Measurements from ENCODE around the gene PPWD1. TPM values are rescaled to one million over a fixed set of nuclear protein-coding genes. Genes with fewer than 3 reads are reported as not detected.

PPWD1 gene
- total and polyA plus RNA-seq, 5 donors = 14.5 to 23.1 (median 19.8) TPM

- Histone ChIP-seq H3K9me3 (ENCODE audit: control insufficient read depth, low read length) (no peaks in the 10 kb centered on the region), H3K4me1 (ENCODE audit: control insufficient read depth, insufficient read depth, low read length) (no peaks in the 10 kb centered on the region), H3K27me3 (ENCODE audit: control insufficient read depth, insufficient read depth) (no peaks in the 10 kb centered on the region), H3K27ac (ENCODE audit: low read length) (peak within 1 kb of the TSS; percentile 93), H3K4me3 (ENCODE audit: low read length) (peak within 1 kb of the TSS; percentile 87)
- under 1% methylated on average over 32 of the region's 32 CpGs for WGBS
- ATAC-seq (peak; percentile 99), DNase-seq (peak; percentile 92 to 97 (median 96))
- intact Hi-C loops (cut with DNase I) = no loop called here
Observed at GRCh38 chr5:65624025-65624570, 61.0 kb downstream of the PPWD1 start, which contains the start of gene TRIM23. TRIM23 (minus strand) TSS chr5:65624333; CDS start chr5:65624274, 59 bp downstream.

- Histone ChIP-seq H3K4me1 (ENCODE audit: control insufficient read depth, insufficient read depth, low read length) (no peaks in the 10 kb centered on the region), H3K9me3 (ENCODE audit: control insufficient read depth, low read length) (no peaks in the 10 kb centered on the region), H3K27me3 (ENCODE audit: control insufficient read depth, insufficient read depth) (no peaks in the 10 kb centered on the region), H3K27ac (ENCODE audit: low read length) (peak within 1 kb of the TSS; percentile 93), H3K4me3 (ENCODE audit: low read length) (peak within 1 kb of the TSS; percentile 87)
- WGBS = under 1% methylated on average over 36 of the region's 36 CpGs
- peak; percentile 95 for ATAC-seq
- intact Hi-C loops (cut with DNase I) = no loop called here
- DNase-seq = peak; percentile 81 to 88 (median 85)
Observed at GRCh38 chr5:65624571-65625555, 61.8 kb downstream of the PPWD1 start, which contains the start of the genes SHLD3 and TRAPPC13. SHLD3 (plus strand) TSS chr5:65625027; CDS start chr5:65629588, 4,561 bp downstream. TRAPPC13 (plus strand) TSS chr5:65625027; CDS start chr5:65625061, 34 bp downstream.

- intact Hi-C loops (cut with DNase I) = no loop called here
- Histone ChIP-seq H3K27ac (ENCODE audit: low read length) (no peak overlapping the region), H3K9me3 (ENCODE audit: control insufficient read depth, low read length) (no peaks in the 10 kb centered on the region), H3K27me3 (ENCODE audit: control insufficient read depth, insufficient read depth) (no peaks in the 10 kb centered on the region), H3K4me3 (ENCODE audit: low read length) (peak overlapping the region; percentile 87), H3K4me1 (ENCODE audit: control insufficient read depth, insufficient read depth, low read length) (no peaks in the 10 kb centered on the region)
- no peak for DNase-seq
- ATAC-seq = no peak
- WGBS = 60% methylated on average over 6 of the region's 6 CpGs
Observed at GRCh38 chr5:65625743-65626142, 62.6 kb downstream of the PPWD1 start.

- H3K4me1 ChIP-seq (ENCODE audit: control insufficient read depth, insufficient read depth, low read length) = no peaks in the 10 kb centered on the region
- H3K27me3 ChIP-seq (ENCODE audit: control insufficient read depth, insufficient read depth) = no peaks in the 10 kb centered on the region
- no peak overlapping the region for H3K4me3 ChIP-seq (ENCODE audit: low read length)
- intact Hi-C loops (cut with DNase I) = no loop called here
- no peak overlapping the region for H3K27ac ChIP-seq (ENCODE audit: low read length)
- no peak for ATAC-seq
- no peaks in the 10 kb centered on the region for H3K9me3 ChIP-seq (ENCODE audit: control insufficient read depth, low read length)
- DNase-seq = no peak
Observed at GRCh38 chr5:65630981-65631380, 67.9 kb downstream of the PPWD1 start.

Other genes starting within 250 kb of the PPWD1 start
- 1 to 10 TPM in 3 of 4 donors, under 1 TPM in 1; 0.86 to 1.8 (median 1.1) TPM for gene ADAMTS6, start 81.4 kb upstream of the PPWD1 start, total RNA-seq
- 0.29 TPM for gene ADAMTS6, start 81.4 kb upstream of the PPWD1 start, polyA plus RNA-seq
- 1 to 10 TPM in 1 of 4 donors, under 1 TPM in 3; 0.28 to 1.1 (median 0.87) TPM for gene CENPK, start 128 bp upstream of the PPWD1 start, total RNA-seq
- gene CENPK, start 128 bp upstream of the PPWD1 start, polyA plus RNA-seq = 0.34 TPM
- gene TRIM23, start 61.0 kb downstream of the PPWD1 start, total RNA-seq = 10 to 100 TPM; 14.0 to 19.1 (median 18.5) TPM
- 6.5 TPM for gene TRIM23, start 61.0 kb downstream of the PPWD1 start, polyA plus RNA-seq
- 1 to 10 TPM; 1.5 to 2.4 (median 2.1) TPM for gene SHLD3, start 61.7 kb downstream of the PPWD1 start, total RNA-seq
- 2.6 TPM for gene SHLD3, start 61.7 kb downstream of the PPWD1 start, polyA plus RNA-seq
- 10 to 100 TPM; 20.8 to 23.9 (median 21.8) TPM for gene TRAPPC13, start 61.7 kb downstream of the PPWD1 start, total RNA-seq
- 14.6 TPM for gene TRAPPC13, start 61.7 kb downstream of the PPWD1 start, polyA plus RNA-seq
- gene SGTB, start 158.8 kb downstream of the PPWD1 start, total RNA-seq = 10 to 100 TPM in 1 of 4 donors, 1 to 10 TPM in 3; 8.7 to 10.2 (median 9.4) TPM
- gene SGTB, start 158.8 kb downstream of the PPWD1 start, polyA plus RNA-seq = 2.6 TPM
- 10 to 100 TPM in 3 of 4 donors, 1 to 10 TPM in 1; 8.5 to 11.9 (median 11.3) TPM for gene NLN, start 158.9 kb downstream of the PPWD1 start, total RNA-seq
- gene NLN, start 158.9 kb downstream of the PPWD1 start, polyA plus RNA-seq = 2.3 TPM

All from right cardiac atrium (tissue), 5 donors.